Stimulated activated CD8-positive, alpha-beta memory T cell treated with anti-CD3 and anti-CD28 coated beads, Interleukin-7, amount 100 ng/mL, for 4 hours (primary cell): Measurements from ENCODE around the gene ABCA3.

Source experiments
- DNase-seq, 2 donors: peaks; one replicate each; pipeline ENCODE4 v3.0.0-alpha.2; 2020; ENCODE audit warnings: low read depth in 2 of 2

Gene ABCA3

DNA sequence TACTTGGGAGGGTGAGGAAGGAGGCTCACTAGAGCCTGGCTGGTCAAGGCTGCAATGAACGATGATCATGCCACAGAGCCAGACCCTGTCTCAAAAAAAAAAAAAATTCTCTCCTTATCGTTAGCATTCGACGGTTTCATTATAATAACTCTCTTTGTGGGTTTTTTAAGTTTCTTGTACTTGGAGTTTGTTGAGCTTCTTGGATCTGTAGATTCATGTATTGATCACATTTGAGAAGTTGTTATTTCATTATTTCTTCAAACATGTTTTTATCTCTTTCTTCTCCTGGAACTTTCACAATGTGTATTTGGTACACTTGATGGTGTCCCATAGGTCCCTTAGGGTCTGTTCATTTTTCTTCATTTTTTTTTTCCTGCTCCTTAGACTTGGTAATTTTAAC lies 16.8 kb upstream of the ABCA3 start:
- no peak for DNase-seq

DNA sequence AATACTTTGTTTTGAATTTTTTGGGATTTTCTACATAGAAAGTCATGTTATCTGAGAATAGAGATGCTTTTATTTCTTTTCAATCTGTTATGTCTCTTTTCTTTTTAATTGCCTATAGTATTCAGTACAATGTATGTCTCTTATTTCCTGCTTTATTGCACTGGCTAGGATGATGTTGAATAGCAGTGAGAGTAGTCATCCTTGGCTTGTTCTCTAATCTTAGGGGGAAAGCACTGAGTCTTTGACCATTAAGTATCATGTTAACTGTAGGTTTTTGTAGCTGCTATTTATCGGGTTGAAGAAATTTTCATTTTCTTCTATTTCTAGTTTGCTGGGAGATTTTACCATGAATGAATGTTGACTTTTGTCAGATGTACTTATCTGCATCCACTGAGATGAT lies 10.0 kb upstream of the ABCA3 start:
- no peak for DNase-seq

DNA sequence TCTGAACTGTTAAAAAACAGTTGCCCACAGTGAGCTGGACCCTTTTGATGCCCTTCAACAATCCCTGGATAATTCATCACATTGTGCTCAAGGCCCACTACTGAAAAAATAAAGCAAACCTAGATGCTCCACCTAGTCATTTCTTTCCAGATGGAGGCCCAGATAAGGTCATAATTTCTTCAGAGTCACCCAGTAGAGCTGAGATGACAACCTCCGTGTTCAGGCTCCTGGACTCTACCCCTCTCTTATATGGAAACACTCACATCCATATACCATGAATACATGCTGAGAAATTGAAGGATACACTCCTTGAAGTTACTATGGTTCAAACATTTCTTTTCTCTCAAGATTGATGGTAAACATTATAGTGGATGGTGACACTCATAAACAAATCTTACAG lies 2.7 kb upstream of the ABCA3 start:
- DNase-seq = no peak

DNA sequence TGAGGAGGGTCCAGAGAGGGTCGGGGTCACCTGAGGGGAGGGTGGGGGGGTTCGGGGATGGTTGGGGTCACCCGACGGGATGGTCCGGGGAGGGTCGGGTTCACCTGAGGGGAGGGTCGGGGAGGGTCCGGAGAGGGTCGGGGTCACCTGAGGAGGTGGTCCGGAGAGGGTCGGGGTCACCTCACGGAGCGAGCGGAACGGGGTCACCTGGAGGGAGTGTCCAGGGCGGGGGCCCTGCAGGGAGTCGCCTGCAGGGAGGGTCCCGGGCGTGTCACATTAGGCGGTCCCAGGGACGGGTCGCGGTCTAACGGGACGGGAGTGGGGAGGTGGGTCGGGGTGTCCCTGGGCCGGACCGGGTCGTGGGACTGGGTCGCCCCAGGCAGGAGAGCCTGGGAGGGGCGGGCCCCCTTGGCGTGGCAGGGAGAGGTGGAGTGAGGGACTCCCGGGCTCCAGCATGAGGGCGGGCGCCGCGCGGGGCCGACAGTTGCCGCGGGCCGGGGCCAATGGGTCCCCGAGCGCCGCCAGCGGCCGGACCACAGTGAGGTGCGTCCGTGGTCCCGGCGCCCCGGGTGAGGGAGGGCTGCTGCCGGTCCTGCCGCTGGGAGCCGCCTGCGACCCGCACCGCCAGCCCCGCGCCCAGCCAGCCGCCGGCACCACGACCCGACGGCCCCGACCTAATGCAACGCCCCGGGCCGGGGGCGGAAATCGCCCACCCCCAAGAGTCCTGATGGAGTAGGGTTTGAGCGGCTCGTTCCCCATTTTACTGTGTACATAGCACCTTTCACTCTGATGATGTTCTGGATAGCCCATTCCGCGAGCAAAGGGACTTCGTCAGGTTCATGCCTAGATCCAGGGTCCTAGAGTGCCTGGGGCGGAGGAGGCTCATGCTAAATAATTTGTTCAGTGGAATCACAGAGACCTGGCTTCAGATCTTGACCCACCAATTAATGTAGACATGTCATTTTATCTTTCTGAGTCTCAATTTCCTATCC lies 1.2 kb upstream of the ABCA3 start:
- DNase-seq = peak in 1 of 2 donors; percentile 1

DNA sequence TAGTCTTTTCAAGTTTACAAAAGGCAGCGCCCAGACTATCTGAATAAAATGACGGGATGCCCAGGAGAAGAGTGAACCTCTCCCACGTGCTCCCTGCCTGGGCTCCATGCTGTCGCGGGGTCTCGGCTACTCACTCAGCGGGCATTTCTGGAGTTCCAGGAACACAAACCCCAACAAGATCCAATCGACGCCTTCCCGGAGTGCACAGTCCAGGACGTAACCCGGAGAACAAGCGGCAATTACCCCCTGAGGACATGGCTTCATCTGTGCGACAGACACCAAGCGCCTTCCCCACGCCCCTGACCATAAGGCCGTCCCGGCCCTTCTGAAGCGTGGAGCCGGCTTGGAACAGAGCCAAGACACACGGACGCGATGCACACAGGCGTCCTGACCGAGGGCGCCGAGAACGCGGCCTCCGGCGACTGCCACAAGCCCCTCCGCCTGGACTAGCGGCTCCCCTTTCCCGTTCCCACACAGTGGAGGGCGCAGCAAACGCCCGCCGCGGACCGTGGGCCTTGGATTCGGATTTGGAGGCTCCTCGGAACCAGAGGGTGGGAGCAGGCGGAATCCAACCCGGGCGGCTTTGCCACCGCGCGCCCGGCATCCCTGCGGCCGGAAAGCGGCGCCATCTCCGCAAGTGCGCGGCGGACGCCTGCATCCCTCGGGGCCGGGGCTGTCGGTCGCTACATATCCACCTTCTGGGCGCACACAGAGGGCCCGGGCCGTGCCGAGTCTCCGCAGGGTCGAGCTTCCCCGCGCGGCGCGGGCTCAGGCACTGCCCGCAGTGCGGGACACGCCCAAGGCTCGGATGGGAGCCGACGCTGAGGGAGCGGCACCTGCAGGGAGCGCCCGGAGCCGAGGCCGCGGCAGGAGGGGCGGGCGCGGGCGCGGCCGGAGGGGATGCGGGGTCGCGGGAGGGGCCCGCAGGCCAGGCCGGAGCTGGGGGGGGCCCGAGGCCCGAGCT lies 725 bp downstream of the ABCA3 start:
- DNase-seq = peak in 1 of 2 donors; percentile 20

DNA sequence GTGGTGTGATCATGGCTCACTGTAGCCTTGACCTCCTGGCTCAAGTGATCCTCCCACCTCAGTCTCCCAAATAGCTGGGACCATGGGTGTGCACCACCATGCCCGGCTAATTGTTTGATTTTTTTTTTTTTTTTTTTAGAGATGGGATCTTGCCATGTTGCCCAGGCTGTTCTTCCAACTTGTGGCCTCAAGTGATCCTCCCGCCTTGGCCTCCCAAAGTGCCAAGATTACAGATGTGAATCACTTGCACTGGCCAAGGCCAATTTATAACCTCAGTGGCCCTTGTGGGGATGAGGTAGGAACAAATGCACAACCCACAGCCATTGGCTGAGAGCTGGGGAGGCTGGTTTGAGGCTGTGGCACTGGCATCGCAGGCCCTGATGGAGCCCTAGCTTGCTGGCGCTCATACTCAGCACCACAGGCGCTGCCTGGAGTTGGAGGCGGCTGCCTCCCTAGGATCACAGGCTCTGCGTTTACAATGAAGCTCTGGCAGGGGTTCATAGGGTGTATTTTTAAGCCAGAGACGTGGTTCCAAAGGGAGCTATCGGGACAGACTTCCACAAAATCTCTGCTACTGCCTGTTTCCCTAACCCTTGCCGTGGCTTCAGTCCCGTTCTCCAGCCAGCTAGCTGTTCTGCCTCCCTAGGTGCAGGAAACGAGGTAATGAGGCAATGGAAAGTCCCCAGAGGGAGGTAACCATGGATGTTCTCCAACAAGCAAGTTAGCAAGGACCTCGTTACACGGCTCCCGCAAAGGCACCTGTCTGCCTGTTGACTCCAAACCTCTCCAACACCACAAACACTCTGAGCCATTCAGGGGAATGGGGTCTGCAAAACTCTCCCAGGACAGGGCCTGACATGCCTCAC lies 2.9 kb downstream of the ABCA3 start:
- no peak for DNase-seq

DNA sequence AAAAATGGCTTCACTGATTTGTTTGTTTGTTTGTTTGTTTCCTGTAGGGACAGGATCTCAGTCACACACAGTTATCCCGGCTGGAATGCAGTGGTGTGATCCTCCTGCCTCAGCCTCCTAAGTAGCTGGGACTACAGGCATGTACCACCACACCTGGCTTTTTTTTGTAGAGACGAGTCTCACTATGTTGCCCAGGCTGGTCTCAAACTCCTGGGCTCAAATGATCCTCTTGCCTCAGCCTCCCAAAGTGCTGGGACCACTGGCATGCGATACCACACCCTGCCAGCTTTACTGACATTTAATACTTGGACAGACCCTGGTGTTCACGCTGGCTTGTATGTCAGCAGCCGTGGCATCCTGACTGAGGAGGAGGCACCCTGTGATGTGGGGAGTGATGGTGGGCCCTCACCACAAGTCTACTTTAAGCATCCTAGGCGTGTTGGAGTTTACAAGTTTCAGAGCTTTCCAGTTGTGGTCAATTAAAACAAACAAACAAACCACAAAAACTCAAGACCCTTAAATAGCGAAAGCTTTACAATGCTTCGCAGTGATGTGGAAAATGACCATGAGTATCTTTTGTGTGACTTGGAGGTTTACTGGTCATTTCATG lies 5.1 kb downstream of the ABCA3 start:
- DNase-seq = no peak

DNA sequence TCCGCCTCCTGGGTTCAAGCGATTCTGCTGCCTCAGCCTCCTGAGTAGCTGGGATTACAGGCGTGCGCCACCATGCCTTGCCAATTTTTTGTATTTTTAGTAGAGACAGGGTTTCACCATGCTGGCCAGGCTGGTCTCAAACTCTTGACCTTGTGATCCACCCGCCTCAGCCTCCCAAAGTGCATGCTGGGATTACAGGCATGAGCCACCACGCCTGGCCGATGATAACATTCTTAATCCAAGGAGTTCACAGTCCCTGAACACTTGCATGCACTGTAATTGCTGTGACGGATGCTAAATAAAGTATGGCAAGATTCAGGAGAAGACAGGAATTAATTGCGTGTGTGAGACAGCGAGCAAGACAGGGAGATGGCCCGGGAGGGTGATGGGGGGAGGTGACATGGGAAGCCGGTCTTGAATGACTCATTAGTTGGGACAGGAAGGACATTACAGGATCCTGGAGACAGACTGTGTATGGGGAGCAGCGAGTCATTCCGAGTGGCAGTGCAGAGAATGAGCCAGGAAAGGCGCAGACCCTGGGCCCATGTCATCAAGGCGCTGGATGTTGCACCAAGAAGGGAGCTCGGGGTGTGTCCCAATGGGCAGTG lies 6.7 kb downstream of the ABCA3 start:
- DNase-seq = no peak

DNA sequence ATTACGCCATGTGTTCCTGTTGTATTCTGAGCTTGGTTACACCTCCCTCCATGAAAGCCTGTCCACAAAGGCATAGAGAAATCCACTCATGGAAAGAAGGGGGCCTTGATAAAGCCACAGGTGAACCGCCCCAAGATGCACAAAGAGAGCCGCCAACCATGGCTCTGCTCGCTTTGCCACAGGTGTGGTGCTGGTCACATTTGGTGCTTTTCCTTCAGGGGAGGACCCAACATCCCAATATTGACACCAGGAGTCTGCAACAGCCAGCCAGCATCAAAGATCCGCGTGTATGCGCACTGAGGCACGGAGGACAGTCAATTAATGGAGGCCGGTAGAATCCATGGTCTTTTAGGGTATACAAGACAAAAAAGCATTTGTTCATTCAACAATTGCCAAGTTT lies 7.3 kb downstream of the ABCA3 start:
- DNase-seq = no peak

DNA sequence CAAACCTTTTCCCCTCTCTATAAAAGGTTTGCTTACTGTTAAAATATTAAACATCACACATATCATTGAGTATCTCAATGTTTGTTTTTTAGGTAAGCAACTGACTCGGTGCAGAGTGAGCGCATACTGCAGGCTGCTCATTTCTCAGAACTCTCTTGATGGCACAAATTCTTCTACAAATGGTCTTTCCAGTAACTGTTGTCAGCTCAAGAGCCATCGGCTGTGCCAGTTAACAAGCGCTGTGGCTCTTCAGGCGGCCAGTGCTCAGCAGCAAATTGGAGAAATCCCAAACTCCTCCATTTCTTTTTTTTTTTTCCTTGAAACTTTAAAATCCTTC lies 8.6 kb downstream of the ABCA3 start:
- DNase-seq = no peak

DNA sequence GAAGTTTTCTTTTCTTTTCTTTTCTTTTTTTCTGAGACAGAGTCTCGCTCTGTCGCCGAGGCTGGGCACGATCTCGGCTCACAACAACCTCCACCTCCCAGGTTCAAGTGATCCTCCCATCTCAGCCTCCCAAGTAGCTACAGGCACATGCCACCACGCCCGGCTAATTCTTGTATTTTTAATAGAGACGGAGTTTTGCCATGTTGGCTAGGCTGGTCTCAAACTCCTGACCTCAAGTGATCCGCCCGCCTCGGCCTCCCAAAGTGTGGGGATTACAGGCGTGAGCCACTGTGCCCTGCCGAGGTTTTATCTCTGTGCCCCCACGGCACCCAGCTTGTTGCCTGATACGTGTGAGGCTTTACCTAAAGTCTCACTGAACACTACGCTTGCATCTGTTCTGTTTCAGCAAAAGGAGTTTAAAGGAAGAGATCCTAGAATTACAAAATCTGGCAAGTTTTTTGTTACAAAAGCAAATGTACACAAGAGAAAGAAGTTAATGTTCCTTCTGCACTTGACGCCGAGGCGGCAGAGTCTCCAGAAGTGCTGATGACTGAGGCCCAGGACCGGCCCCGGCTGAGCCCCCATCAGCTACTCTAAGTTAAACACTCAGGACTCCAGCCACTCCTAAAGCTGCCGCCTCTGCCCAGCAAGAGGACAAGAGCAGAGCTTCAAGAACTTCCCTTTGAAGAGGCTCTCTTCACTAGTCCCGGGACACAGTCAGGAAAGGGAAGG lies 9.2 kb downstream of the ABCA3 start:
- no peak for DNase-seq

DNA sequence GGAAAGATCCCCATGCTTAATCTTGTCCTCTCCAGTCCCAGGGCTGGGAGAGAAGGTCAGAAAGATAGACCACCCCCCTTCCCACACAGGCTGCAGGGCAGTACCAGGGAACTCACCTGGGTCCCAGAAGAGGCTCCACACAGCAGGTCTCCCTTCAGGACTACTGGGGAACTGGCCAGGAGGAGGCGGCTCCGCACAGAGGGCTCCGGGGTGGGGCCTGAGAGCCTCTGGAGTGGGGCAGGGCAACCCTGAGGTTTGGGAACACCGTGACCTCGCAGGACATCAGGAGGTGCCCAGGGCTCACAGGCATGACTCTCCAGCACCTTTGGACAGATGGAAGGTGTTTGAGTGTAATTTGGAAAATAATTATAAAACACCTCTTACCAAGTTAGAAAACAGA lies 11.0 kb downstream of the ABCA3 start:
- DNase-seq = no peak

DNA sequence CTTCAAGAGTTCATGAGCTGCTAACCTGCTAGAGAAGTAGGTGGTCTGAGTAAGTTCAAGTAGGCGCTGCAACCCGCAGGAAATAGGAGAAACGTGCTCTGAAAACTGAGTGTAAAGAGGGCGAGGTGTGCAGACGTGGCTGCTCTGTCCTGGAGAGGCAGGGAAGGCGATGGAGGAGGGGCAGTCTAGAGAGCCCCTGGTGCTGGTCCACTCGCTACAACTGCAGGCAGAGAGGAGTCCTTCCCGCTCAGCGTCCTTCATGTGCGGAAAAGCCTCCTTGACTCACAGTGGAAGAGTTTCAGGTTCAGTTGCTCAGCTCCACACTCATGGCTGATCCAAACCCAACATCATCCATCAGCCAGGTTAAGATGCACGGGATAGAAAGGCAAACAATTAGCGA lies 12.1 kb downstream of the ABCA3 start:
- no peak for DNase-seq

DNA sequence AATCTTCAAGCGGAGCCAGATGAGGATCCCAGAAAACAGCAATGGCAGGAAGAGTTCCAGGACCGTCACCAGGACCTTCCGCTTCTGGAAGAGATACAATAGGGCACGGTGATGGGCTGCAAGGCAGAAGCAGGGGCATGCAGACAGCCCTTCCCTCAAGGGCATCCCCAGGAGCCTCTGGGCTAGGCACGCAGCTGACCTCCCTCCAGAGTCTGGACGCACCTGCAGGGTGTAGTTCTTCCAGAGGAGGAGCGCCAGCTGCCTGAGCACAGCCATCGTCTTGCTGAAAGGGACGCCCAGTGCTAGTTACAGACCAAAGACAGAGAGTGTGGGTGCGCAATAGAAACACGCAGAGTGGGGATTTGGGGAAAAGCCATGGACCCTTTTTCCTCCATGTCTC lies 14.3 kb downstream of the ABCA3 start:
- DNase-seq = no peak

DNA sequence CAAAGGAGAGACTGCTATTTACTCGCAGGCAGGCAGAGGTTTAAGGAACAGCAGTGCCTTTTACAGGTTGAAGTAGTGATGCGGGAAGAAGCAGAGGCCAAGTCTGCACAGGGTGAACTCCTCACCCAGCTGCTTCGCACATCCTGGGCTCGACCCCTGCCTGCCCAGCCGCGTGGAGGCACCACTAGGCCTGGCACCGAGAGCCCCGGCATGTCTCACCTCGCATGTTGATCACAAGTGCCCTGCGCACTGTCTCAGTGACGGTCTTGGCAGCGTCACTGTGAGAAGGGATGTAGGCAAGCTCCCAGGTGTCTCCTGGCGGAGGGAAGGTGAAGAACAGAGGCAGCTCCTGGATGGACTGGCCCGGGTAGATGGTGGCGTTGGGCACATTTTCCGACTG lies 14.7 kb downstream of the ABCA3 start:
- no peak for DNase-seq

DNA sequence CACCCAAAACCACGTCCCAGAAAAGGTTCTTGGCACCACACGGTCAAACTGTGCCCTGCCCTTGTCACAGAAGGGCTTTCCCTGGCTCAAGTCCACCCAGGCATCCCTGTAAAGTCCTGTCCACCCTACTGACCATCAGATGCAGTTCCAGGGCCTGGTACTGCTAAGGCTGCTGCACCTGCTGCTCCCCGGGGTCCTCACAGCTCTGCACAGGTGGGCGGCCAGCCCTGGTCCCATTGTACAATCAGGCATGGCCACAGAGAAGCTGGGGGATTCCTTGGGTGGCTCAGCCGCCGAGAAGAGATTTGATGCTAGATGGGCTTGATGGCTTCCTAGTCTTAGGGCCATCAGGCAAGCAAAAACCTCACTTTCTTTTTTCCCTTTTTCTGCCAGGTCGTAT lies 15.3 kb downstream of the ABCA3 start:
- DNase-seq = no peak

DNA sequence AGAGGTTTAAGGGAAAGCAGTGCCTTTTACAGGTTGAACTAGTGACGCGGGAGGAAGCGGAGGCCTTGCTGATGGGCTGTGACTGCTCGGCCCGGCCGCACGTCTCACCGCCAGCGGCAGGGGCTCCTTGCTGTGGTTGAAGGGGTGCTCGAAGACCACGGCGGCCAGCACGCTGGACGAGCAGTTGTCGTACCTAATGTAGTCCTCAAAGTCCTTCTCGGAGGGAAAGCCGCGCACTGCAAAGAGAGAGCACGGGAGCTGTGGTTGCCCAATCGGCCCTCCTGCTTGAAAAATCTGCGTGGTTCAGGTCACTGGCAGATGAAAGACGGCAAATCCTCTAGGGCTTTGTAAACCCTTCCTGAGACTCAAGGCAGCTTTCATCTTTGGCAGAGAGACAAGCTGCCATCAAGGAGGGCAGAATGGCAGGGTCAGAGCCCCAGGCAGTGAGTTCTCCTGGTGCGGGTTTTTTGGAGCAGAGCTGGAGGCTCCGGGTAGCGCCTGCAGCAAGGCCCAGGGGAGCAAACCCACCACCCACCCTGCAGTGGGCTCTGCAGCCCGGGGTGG lies 16.1 kb downstream of the ABCA3 start:
- DNase-seq = no peak

DNA sequence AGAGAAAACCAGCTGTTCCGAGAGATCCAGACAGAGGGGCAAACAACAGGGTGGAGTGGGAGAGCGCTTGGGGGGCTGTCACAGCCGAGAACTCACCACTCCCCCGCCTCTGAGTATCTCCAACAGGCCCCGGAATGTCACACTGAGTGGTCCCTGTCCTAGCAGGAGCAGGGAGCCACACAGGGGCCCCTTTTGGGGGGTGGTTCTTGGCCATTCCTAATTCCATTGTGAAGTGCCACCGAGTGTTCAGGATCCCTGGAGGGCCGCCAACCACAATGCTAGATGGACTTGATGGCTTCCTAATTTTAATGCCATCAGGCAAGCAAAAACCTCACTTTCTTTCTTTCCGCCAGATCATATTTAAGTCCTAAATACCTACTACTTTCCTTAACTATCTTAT lies 16.8 kb downstream of the ABCA3 start:
- no peak for DNase-seq

DNA sequence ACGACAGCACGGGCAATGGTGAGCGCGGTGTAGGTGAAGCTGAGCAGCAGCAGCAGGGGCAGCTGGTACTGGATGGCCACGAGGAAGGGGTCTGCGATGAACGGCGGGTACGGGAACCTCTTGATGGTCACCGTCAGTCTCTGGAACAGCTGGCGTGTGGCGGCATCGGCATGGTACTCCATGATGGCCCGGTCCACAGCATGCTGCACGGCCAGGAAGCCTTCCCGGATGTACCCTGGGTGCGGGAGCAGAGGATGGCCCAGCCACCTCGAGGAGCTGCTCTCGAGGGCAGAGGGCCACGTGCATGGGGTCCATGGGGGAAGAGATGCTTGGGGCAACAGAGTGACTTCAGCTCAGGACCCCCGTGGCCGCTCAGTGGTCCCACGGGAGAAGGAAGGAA lies 20.9 kb downstream of the ABCA3 start:
- DNase-seq = no peak
